Nucleus accumbens (tissue), 56 donors: ENCODE data around the gene EXOC2.

Source experiments
- DNase-seq, 56 donors: peaks; one replicate each; lab custom pipeline; 2025; lab: John Stamatoyannopoulos, UW

Gene EXOC2

DNA sequence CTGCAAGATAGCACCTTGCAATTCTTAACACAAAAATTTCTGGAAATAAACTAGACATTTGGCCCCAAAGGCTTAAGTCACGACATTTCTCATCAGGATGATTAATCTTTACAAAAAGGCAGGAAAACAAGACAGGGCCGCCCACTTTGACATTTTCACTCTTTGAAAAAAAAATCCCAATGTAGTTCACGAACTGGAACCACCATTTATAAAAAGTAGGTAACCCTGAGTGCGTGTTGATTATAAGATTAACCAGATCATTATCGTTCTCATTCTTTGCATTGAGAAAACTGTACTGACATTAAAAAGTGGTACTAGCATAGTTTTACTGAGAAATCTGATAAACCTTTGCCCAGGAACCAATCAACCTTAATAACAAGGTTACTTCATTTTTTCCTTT, 144.8 kb downstream of the EXOC2 start:
- DNase-seq: no peak

- no peak for DNase-seq
Observed at GRCh38 chr6:540490-540889, 152.4 kb downstream of the EXOC2 start.

DNA sequence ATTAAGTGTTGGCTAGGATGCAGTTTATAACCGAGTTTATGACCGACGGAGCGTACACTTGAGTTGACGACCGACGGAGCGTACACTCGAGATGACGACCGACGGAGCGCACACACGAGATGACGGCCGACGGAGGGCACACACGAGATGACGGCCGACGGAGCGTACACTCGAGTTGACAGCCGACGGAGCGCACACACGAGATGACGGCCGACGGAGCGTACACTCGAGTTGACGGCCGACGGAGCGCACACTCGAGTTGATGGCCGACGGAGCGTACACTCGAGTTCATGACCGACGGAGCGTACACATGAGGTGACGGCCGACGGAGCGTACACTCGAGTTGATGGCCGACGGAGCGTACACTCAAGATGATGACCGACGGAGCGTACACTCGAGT, 155.8 kb downstream of the EXOC2 start:
- DNase-seq: no peak

DNA sequence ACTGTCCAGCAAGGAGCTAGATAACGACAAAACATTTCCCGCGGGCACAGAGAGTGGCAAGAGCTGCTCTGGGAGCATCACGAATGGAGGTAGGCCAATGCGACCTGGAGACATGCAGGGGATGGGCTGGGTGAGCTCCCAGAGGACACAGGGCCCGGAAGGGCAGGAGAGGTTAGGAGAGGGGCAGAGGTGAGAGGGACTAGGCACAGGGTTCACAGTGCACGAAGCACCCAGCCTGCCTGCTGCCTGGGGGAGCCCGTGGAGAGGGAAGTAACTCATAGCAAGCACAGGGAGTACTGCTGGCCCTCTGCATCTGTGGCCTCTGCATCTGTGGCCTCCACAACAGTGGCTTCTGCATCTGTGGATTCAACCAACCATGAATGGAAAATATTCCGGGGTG, 162.5 kb downstream of the EXOC2 start:
- no peak for DNase-seq

DNA sequence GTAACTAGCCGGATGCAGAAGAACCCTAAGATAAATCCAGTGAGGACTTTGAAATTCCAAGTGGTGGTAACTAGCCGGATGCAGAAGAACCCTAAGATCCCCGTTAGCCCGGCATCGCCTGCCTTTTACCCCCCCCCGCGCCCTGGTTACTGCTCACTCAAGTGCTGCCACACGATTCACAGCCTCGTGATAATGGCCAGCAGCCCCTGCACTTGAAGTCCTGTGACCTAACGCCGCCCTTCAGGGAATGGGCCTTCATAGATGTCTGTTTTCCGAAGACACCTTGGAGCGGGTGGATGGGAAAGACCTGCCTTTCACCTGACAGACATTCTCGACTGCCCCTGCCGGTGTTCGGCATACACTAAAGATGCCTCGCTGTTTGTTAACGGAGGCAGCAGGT, 163.9 kb downstream of the EXOC2 start:
- no peak for DNase-seq

GRCh38 chr6:527989-528673, 164.8 kb downstream of the EXOC2 start:
- no peak for DNase-seq

DNA sequence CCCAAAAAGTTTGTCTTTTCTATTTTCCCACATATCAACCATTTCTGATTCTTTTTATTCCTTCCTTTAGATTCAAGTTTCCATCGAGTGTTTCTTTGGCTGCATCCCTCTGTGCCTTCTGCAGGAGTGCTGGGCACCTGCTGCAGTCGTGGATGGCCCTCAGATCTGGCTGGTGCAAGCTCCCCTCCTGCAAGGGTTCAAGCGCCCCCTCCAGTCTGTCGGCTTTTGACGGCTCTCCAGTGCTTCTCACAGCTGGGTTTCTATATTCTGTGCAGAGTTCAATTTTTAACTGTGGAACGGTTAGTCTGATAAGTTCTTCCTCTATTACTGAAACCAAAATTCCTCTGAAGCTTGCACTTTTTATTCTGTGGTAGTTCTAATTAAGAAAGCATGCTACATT, 168.1 kb downstream of the EXOC2 start:
- DNase-seq: peak in 12 of 56 donors; percentile 17 to 61 (median 24)

DNA sequence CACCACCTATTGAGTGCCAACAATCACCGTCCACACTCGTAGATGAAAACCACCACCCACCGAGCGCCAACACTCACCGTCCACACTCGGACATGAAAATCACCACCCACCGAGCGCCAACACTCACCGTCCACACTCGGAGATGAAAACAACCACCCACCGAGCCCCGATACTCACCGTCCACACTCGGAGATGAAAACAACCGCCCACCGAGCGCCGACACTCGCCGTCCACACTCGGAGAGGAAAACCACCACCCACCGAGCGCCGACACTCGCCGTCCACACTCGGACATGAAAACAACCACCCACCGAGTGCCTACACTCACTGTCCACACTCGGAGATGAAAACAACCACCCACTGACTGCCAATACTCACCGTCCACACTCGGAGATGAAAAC, 172.1 kb downstream of the EXOC2 start:
- DNase-seq: no peak

DNA sequence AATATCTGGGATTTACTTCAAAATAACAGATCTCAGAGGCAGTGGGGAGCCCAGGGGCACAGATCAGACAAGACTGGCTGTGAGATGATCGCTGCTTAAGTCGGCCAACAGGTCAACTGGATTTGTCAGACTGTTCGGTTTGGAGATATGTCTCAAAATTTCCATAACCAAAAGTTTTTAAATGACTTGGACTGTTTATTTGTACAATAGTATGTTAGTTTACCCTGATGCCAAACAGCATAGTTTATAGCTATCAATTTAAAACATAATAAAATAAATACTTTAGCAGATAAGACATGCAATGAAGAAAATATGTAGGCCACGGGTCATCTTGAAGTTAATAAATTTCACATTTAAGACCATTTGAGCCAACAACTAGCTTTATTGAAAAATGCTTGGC, 174.7 kb downstream of the EXOC2 start:
- DNase-seq: no peak

DNA sequence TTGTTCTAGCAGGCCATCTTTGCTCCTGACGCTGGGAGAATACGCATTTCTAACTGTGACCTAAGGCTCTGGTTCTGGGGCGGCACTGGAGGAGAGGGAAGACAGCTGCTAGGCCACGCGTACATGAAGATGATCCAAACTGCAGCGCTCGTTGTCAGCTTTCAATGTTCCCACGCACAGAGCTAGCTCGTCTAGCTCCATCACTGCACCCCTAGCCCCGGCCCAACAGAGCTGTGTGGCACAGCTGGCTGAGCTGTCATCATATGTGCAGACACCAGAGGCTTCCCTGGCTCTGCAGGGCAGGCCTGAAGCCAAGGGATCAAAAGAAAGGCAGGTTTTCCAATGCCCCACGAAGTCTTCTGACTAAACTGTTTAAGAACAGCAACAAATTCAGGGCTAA, 176.7 kb downstream of the EXOC2 start:
- DNase-seq: no peak

GRCh38 chr6:515267-515666, 177.7 kb downstream of the EXOC2 start:
- no peak for DNase-seq

- peak in 1 of 56 donors; percentile 9 for DNase-seq
Observed at GRCh38 chr6:514396-514978, 178.5 kb downstream of the EXOC2 start.

GRCh38 chr6:513961-514360, 179.0 kb downstream of the EXOC2 start:
- DNase-seq: no peak

- DNase-seq: no peak
Observed at GRCh38 chr6:513058-513457, 179.9 kb downstream of the EXOC2 start.

GRCh38 chr6:511488-512137, 181.3 kb downstream of the EXOC2 start:
- peak in 1 of 56 donors; percentile 8 for DNase-seq

DNA sequence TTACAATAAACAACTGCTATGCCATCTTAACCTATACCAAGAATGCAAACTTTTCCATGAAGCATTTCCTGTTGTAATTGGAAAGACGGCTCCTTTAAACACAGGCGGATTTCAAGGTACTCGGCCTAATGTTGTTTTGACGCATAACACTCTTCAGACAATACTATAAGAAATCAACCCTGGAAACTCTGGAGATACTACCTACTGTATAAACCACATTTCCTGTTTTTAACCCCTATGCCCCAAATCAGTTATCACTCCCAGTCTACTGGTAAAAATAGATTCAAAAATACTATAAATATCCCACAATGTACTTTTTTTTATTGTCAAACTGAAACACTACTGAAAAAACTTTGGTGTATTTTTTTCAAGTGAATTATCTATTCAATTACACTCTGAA, 183.3 kb downstream of the EXOC2 start:
- no peak for DNase-seq

GRCh38 chr6:508614-509013, 184.3 kb downstream of the EXOC2 start:
- DNase-seq: no peak

- DNase-seq: no peak
Observed at GRCh38 chr6:508006-508405, 184.9 kb downstream of the EXOC2 start.

GRCh38 chr6:506920-507622, 185.9 kb downstream of the EXOC2 start:
- DNase-seq: no peak

- DNase-seq: no peak
Observed at GRCh38 chr6:506508-506907, 186.4 kb downstream of the EXOC2 start.

DNA sequence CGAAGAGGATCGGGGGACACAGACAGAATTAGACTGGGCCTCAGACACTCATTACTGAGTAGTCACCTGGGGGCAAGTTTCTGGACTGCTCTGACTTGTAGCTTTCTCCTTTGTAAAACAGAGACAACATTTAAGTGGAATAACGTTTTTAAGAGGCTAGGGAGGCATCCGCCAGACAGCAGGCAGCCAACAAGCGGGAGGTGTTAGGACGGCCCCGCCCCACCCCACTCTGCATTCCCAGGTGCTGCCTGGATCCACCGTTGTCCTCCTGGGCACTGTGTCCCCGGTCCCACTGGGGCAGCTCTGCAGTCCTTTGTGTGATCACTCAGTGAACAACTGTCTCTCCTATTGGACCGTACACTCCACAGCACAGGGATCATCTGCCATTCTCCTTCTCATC, 187.6 kb downstream of the EXOC2 start:
- no peak for DNase-seq
